Prostate gland (tissue), 2 donors: Measurements from ENCODE around the gene RNPEPL1. TPM values are rescaled to one million over a fixed set of nuclear protein-coding genes. Genes with fewer than 3 reads are reported as not detected.

Source experiments
- DNase-seq: peaks from one replicate; pipeline ENCODE4 v3.0.0-alpha.2; 2019; ENCODE audit warnings: low spot score
- H3K27ac ChIP-seq, 2 donors: fragments of 200-600 bp; sonication (generic); 2 replicates each; pipeline ENCODE4 v1.5.1; 2017 to 2019
- H3K27me3 ChIP-seq: fragments of 200-600 bp; sonication (generic); replicated peaks from 2 replicates; pipeline ENCODE4 v1.5.1; 2019; ENCODE audit not compliant: insufficient read depth
- H3K36me3 ChIP-seq, 2 donors: fragments of 200-600 bp; sonication (generic); 1 replicate in 1 of 2; 2 replicates in 1 of 2; pipeline versions ENCODE4 v1.5.1 to v1.8.1; 2017 to 2019
- H3K4me1 ChIP-seq: fragments of 200-600 bp; sonication (generic); replicated peaks from 2 replicates; pipeline ENCODE4 v1.5.1; 2019
- H3K4me3 ChIP-seq, 2 donors: fragments of 200-600 bp; sonication (generic); 2 replicates each; pipeline ENCODE4 v1.5.1; 2017 to 2019
- H3K9me3 ChIP-seq: fragments of 200-600 bp; sonication (generic); 2 replicates; pipeline ENCODE4 v1.5.1; 2017
- POLR2A ChIP-seq: fragments of 450-650 bp; IDR thresholded peaks from one replicate; pipeline ENCODE4 v1.6.1; 2016; ENCODE audit warnings: antibody characterized with exemption, mild to moderate bottlenecking
- POLR2AphosphoS5 ChIP-seq: sonication (generic); formaldehyde crosslinking; IDR thresholded peaks from one replicate; pipeline ENCODE4 v1.6.1; 2017; ENCODE audit warnings: antibody characterized with exemption
- WGBS: methylation state at CpG from one replicate; pipeline ENCODE4 v1.1.5; 2018; 5-methylcytosine and 5-hydroxymethylcytosine counted together
- intact Hi-C: fragments of 100-400 bp; cut with DNase I; formaldehyde crosslinking; loops from one replicate; pipeline ENCODE4 v1.14.2; 2022
- total RNA-seq, 2 donors: library from RNA; depleted of rRNA; stranded (reverse); fragments of >200 nt; gene quantifications; one replicate each; pipeline ENCODE4 v1.1.0, GENCODE V29; 2016
- TF ChIP-seq, protein P1 (sequence below), 4 experiments: fragments of 200-600 bp in 2 of 4; fragments of 450-650 bp in 2 of 4; sonication (generic) in 2 of 4; IDR thresholded peaks; 1 replicate in 3 of 4; 2 replicates in 1 of 4; pipeline ENCODE4 v1.5.1; 2016 to 2019; ENCODE audit warnings: antibody characterized with exemption in 4 of 4, mild to moderate bottlenecking in 2 of 4, moderate library complexity in 2 of 4

RNPEPL1 gene
- total RNA-seq, 2 donors from 2014 or later = 36.9 to 94.7 TPM

GRCh38 chr2:240605867-240606743, 37.8 kb downstream of the RNPEPL1 start:
- no peak for DNase-seq
- Histone ChIP-seq H3K4me1 (no peaks in the 10 kb centered on the region), H3K27ac (no peak overlapping the region), H3K27me3 (no peaks in the 10 kb centered on the region), H3K4me3 (no peak overlapping the region), H3K36me3 (no peaks in the 10 kb centered on the region), H3K9me3 (no peaks in the 10 kb centered on the region)
- 88% methylated on average over 12 of the region's 12 CpGs for WGBS
- intact Hi-C loops = no loop called here
- TF ChIP-seq POLR2AphosphoS5 = no peak

GRCh38 chr2:240611601-240612210, 43.4 kb downstream of the RNPEPL1 start:
- 95% methylated on average over 10 of the region's 10 CpGs for WGBS
- intact Hi-C loops = no loop called here
- Histone ChIP-seq H3K4me1 (no peaks in the 10 kb centered on the region), H3K4me3 (no peak overlapping the region), H3K9me3 (no peaks in the 10 kb centered on the region), H3K27me3 (no peaks in the 10 kb centered on the region), H3K36me3 (no peaks in the 10 kb centered on the region), H3K27ac (no peak overlapping the region)
- no peak for DNase-seq
- no peak for TF ChIP-seq POLR2A
- TF ChIP-seq, protein P1, sequence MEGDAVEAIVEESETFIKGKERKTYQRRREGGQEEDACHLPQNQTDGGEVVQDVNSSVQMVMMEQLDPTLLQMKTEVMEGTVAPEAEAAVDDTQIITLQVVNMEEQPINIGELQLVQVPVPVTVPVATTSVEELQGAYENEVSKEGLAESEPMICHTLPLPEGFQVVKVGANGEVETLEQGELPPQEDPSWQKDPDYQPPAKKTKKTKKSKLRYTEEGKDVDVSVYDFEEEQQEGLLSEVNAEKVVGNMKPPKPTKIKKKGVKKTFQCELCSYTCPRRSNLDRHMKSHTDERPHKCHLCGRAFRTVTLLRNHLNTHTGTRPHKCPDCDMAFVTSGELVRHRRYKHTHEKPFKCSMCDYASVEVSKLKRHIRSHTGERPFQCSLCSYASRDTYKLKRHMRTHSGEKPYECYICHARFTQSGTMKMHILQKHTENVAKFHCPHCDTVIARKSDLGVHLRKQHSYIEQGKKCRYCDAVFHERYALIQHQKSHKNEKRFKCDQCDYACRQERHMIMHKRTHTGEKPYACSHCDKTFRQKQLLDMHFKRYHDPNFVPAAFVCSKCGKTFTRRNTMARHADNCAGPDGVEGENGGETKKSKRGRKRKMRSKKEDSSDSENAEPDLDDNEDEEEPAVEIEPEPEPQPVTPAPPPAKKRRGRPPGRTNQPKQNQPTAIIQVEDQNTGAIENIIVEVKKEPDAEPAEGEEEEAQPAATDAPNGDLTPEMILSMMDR (IDR thresholded peaks at IDR 0.05) = no peak
- TF ChIP-seq POLR2AphosphoS5 = no peak

DNA sequence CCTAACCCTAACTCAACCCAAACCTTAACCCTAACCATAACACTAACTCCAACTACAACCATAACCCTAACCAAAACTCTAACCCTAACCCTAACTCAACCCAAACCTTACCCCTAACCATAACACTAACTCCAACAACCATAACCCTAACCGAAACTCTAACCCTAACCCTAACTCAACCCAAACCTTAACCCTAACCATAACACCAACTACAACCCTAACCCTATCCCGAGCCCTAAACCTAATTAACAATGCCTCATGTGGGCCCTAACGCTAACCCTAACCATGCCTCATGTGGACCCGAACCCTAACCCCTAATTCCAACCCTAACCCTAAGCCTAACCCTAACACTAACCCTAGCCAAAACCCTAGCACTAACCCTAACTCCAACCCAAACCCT, 45.5 kb downstream of the RNPEPL1 start:
- Histone ChIP-seq H3K27me3 (no peaks in the 10 kb centered on the region), H3K27ac (no peak overlapping the region), H3K36me3 (no peaks in the 10 kb centered on the region), H3K9me3 (no peaks in the 10 kb centered on the region), H3K4me1 (no peaks in the 10 kb centered on the region), H3K4me3 (no peak overlapping the region)
- intact Hi-C loops = no loop called here
- 95% methylated on average over 4 of the region's 4 CpGs for WGBS
- TF ChIP-seq POLR2A (no peak), POLR2AphosphoS5 (no peak)
- TF ChIP-seq, protein P1 (IDR thresholded peaks at IDR 0.05) = no peak
- no peak for DNase-seq

DNA sequence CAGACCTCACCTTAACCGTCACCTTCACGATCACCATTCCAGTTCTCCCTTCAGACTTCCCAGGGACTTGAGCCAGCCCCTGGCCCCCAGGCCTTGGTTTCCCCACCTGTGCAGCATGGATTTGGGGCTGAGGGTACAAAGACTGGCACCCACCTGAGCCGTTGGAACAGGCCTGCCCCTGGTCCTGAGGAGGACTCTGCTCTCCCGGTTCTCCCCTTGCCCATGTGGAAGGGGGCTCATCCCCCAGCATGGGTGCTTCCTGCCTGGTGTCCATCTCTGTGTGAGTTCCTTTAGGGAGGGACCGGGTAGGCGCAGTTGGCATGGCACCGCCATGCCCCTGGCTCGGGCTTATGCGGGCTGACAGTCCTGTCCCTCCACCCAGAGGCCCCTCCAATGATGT, 46.1 kb downstream of the RNPEPL1 start:
- no peak for DNase-seq
- Histone ChIP-seq H3K27me3 (no peaks in the 10 kb centered on the region), H3K4me3 (no peak overlapping the region), H3K4me1 (no peaks in the 10 kb centered on the region), H3K9me3 (no peaks in the 10 kb centered on the region), H3K36me3 (no peaks in the 10 kb centered on the region), H3K27ac (no peak overlapping the region)
- intact Hi-C loops = no loop called here
- over 99% methylated on average over 9 of the region's 9 CpGs for WGBS
- TF ChIP-seq, protein P1 (IDR thresholded peaks at IDR 0.05) = no peak
- no peak for TF ChIP-seq POLR2A
- no peak for TF ChIP-seq POLR2AphosphoS5

- H3K36me3 ChIP-seq = no peaks in the 10 kb centered on the region
- TF ChIP-seq POLR2A (no peak), POLR2AphosphoS5 (no peak)
- TF ChIP-seq, protein P1 (IDR thresholded peaks at IDR 0.05) = no peak
- DNase-seq = no peak
- WGBS = 93% methylated on average over 2 of the region's 2 CpGs
- no peak overlapping the region for H3K4me3 ChIP-seq
- intact Hi-C loops = no loop called here
- H3K9me3 ChIP-seq = no peaks in the 10 kb centered on the region
- H3K27me3 ChIP-seq = no peaks in the 10 kb centered on the region
- no peaks in the 10 kb centered on the region for H3K4me1 ChIP-seq
- H3K27ac ChIP-seq = no peak overlapping the region
These were observed 47.1 kb downstream of the RNPEPL1 start for GRCh38 chr2:240615396-240615795.
